Measurements from ENCODE around the gene MORC3.
"Not testable (repeated sequence)": the region's sequence is repeated elsewhere in the genome, so short reads cannot be mapped to it uniquely, and the experiment has no call there.

Gene MORC3

GRCh38 chr21:36347278-36347961, 27.4 kb downstream of the MORC3 start:
- Mint-ChIP-seq H3K9me3 (no peaks in the 10 kb centered on the region), H3K4me1 (ENCODE audit: low read depth) (peaks cover 2% of the 10 kb centered on the region), H3K36me3 (ENCODE audit: low read depth) (peaks cover 56% of the 10 kb centered on the region), H3K27ac (no peak overlapping the region), H3K27me3 (ENCODE audit: low read depth) (no peaks in the 10 kb centered on the region), H3K4me3 (no peak overlapping the region)
- DNase-seq (ENCODE audit: low spot score), result no peak

DNA sequence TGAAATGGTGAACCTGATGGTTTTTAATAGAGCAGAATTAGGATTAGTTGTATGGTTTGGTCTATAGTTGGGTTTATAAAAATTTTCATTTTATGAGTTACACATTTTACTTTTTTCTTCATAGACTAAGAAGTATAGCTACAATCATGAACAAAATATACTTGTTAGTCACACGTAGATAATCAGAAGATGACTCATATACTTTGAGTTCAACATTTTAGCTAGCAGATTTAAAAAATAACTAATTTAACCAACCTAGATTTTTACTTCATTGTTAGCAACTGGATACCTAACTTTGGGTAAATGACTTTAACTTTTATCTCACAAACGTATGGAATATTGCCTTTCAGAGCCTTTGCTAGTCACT, 27.9 kb downstream of the MORC3 start:
- peaks cover 2% of the 10 kb centered on the region for H3K4me1 Mint-ChIP-seq (ENCODE audit: low read depth)
- no peak for DNase-seq (ENCODE audit: low spot score)
- no peak overlapping the region for H3K27ac Mint-ChIP-seq

DNA sequence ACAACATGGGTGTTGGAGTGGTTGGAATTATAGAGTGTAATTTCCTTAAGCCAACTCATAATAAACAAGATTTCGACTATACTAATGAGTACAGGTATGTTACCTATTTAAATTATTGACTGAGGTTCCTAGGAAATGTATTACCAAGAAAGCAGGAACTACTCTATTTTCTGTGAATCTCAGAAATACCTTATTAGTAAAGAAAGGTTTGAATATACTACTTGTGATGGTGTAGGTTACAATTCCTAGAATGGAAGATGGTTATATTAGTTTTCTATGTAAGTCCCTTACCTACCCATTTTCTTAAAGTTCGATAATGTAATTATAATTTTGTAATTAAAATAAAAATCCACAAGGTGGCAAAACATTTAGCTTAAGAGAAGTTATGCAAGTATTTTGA, 29.3 kb downstream of the MORC3 start:
- Mint-ChIP-seq H3K9me3 (no peaks in the 10 kb centered on the region), H3K4me3 (no peak overlapping the region), H3K36me3 (ENCODE audit: low read depth) (peaks cover 58% of the 10 kb centered on the region), H3K27ac (no peak overlapping the region), H3K4me1 (ENCODE audit: low read depth) (peaks cover 2% of the 10 kb centered on the region), H3K27me3 (ENCODE audit: low read depth) (no peaks in the 10 kb centered on the region)
- no peak for DNase-seq (ENCODE audit: low spot score)

More for the DNA sequence above, 27.9 kb downstream of the MORC3 start:
- Mint-ChIP-seq H3K36me3 (ENCODE audit: low read depth) (peaks cover 59% of the 10 kb centered on the region), H3K9me3 (no peaks in the 10 kb centered on the region), H3K27me3 (ENCODE audit: low read depth) (no peaks in the 10 kb centered on the region), H3K4me3 (no peak overlapping the region)

DNA sequence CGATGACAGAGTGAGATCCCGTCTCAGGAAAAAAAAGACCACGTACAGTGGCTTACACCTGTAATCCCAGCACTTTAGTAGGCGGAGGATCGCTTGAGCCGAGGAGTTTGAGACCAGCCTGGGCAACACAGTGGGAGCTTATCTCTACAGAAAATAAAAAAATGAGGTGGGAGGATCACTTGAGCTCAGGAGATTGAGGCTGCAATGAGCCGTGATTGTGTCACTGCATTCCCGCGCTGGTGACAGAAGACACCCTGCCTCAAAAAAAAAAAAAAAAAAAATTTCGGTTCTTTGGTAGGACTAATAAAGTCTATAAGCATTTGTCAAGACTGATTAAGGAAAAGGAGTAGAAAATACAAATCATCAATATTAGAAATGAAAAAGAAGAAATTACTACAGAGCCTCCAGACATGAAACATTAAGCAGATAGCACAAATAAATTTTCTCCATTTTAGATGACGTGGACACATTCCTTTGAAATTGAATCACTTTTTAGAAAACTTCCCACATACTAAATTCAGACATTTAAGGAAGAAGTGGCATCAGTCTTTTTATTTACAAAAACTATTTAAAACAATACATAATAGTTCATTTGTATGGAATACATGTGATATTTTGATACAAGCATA, 30.4 kb downstream of the MORC3 start:
- no peaks in the 10 kb centered on the region for H3K27me3 Mint-ChIP-seq (ENCODE audit: low read depth)
- H3K4me3 Mint-ChIP-seq, result no peak overlapping the region
- H3K27ac Mint-ChIP-seq, result no peak overlapping the region
- H3K36me3 Mint-ChIP-seq (ENCODE audit: low read depth), result peaks cover 54% of the 10 kb centered on the region
- H3K4me1 Mint-ChIP-seq (ENCODE audit: low read depth), result peaks cover 2% of the 10 kb centered on the region
- no peaks in the 10 kb centered on the region for H3K9me3 Mint-ChIP-seq
- DNase-seq (ENCODE audit: low spot score), result no peak

DNA sequence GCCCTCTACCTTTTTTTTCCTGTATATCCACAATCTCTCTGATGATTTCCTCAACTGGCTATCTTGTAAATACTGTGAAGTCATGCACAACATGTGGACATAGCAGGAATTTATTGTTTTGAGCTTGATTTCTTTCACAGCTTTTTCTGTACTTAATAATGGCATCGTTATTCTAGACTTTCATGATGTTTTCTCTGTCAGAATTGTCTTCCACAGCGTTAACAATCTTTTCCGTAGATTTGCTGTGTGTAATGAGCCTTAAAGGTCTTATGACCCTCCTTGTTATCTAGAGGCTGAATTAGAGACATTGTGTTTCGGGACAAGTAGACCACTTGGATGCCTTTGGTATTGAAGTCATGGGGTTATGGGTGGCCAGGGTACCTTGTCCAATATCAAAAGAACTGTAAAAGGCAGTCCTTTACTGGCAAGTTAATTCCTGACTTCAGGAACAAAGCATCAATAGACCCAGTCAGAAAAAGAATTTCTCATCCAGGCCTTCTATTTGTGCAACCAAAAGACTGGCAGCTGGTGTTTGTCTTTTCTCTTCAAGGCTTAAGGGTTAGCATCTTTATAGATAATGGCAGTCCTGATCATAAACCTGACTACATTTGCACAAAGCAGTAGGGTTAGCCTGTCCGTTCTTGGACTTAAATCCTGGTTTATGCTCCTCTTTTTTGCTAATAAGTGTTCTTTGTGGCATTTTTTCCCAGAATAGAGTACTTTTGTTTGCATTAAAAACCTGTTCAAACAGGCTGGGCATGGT, 35.1 kb downstream of the MORC3 start:
- no peak for DNase-seq (ENCODE audit: low spot score)
- Mint-ChIP-seq H3K9me3 (no peaks in the 10 kb centered on the region), H3K4me3 (no peak overlapping the region), H3K27me3 (ENCODE audit: low read depth) (no peaks in the 10 kb centered on the region), H3K36me3 (ENCODE audit: low read depth) (peaks cover 37% of the 10 kb centered on the region), H3K4me1 (ENCODE audit: low read depth) (no peaks in the 10 kb centered on the region), H3K27ac (no peak overlapping the region)

DNA sequence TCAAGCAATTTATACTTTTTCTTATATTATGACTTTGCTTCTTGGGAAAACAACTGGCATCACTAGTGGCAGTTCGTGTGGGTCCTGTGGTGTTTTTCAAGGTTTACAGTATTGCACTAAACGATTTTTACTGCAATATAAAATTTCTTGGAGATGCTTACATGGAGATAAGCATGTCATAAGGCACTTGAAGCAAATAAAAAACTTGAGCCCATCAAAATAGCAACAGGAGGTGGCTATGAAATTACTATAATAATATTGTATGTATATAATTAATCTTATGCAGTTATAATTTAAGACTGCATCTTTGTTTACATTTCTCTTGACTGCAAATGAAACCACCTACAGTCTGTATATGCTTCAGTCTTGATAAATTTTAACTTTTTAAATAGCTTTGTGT, 35.9 kb downstream of the MORC3 start:
- DNase-seq (ENCODE audit: low spot score), result no peak
- H3K36me3 Mint-ChIP-seq (ENCODE audit: low read depth), result peaks cover 40% of the 10 kb centered on the region
- no peaks in the 10 kb centered on the region for H3K9me3 Mint-ChIP-seq
- no peak overlapping the region for H3K4me3 Mint-ChIP-seq
- no peaks in the 10 kb centered on the region for H3K27me3 Mint-ChIP-seq (ENCODE audit: low read depth)
- H3K4me1 Mint-ChIP-seq (ENCODE audit: low read depth), result no peaks in the 10 kb centered on the region
- no peak overlapping the region for H3K27ac Mint-ChIP-seq

- DNase-seq (ENCODE audit: low spot score), result no peak
- H3K27ac Mint-ChIP-seq, result no peak overlapping the region
- H3K9me3 Mint-ChIP-seq, result no peaks in the 10 kb centered on the region
- H3K27me3 Mint-ChIP-seq (ENCODE audit: low read depth), result no peaks in the 10 kb centered on the region
- no peaks in the 10 kb centered on the region for H3K4me1 Mint-ChIP-seq (ENCODE audit: low read depth)
- no peak overlapping the region for H3K4me3 Mint-ChIP-seq
- peaks cover 42% of the 10 kb centered on the region for H3K36me3 Mint-ChIP-seq (ENCODE audit: low read depth)
Measured at GRCh38 chr21:36359185-36359584, 39.2 kb downstream of the MORC3 start.

DNA sequence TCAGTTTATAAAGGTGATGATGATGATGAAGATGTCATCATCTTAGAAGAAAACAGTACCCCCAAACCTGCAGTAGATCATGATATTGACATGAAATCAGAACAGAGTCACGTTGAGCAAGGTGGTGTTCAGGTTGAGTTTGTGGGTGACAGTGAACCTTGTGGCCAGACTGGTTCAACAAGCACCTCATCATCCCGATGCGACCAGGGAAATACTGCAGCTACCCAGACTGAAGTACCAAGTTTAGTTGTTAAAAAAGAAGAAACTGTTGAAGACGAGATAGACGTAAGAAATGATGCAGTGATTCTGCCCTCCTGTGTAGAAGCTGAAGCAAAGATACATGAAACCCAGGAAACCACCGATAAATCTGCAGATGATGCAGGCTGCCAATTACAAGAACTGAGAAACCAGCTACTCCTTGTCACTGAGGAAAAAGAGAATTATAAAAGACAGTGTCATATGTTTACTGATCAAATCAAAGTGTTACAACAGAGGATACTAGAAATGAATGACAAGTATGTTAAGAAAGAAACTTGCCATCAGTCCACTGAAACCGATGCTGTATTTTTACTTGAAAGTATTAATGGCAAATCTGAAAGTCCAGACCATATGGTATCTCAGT, 49.2 kb downstream of the MORC3 start:
- DNase-seq (ENCODE audit: low spot score), result no peak
- H3K27ac Mint-ChIP-seq, result no peak overlapping the region
- no peaks in the 10 kb centered on the region for H3K27me3 Mint-ChIP-seq (ENCODE audit: low read depth)
- no peak overlapping the region for H3K4me3 Mint-ChIP-seq
- H3K9me3 Mint-ChIP-seq, result no peaks in the 10 kb centered on the region
- peaks cover 65% of the 10 kb centered on the region for H3K36me3 Mint-ChIP-seq (ENCODE audit: low read depth)
- H3K4me1 Mint-ChIP-seq (ENCODE audit: low read depth), result no peaks in the 10 kb centered on the region

DNA sequence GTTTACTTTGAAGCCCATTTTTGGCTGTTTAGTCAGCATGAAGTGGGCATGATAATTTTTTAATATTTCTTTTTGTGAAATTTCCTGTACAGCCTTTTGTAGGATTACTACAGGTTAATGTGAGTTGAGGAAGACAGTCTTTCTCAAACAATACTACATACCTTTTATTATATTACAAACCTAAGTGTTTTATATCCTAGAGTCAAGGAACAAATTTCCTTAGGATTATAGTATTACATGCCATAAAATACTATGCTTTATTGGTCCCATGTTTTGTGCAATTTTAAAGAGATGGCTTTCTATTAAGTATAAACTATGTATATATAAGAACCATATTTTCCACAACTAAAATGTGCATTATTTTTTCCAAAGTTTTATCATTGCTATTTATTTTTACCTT, 56.0 kb downstream of the MORC3 start:
- no peaks in the 10 kb centered on the region for H3K4me1 Mint-ChIP-seq (ENCODE audit: low read depth)
- no peaks in the 10 kb centered on the region for H3K9me3 Mint-ChIP-seq
- no peak for DNase-seq (ENCODE audit: low spot score)
- peaks cover 33% of the 10 kb centered on the region for H3K36me3 Mint-ChIP-seq (ENCODE audit: low read depth)
- no peaks in the 10 kb centered on the region for H3K27me3 Mint-ChIP-seq (ENCODE audit: low read depth)
- no peak overlapping the region for H3K4me3 Mint-ChIP-seq
- no peak overlapping the region for H3K27ac Mint-ChIP-seq

DNA sequence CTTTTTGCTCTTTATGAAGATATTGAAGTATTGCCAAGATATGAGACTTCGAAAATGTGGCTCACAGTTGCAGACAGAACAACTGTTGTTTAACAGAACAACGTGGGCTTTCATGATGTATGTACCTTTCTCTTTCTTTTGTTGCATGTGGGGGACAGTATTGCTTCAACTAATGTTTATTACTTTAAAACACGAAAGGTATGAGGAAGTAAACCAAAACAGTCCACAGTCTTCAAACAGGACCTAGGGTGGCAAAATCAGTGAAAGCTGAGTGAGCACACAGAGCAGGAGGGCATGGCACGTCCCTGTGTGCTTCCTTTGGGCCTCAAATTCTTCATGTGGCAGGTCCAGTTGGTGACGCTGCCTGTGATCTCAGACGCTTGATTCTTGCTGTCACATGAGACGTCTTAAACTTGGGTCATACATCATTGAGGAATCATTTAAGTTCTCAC, 57.4 kb downstream of the MORC3 start:
- Mint-ChIP-seq H3K4me3 (no peak overlapping the region), H3K36me3 (ENCODE audit: low read depth) (peaks cover 27% of the 10 kb centered on the region), H3K4me1 (ENCODE audit: low read depth) (no peaks in the 10 kb centered on the region), H3K27me3 (ENCODE audit: low read depth) (no peaks in the 10 kb centered on the region), H3K27ac (no peak overlapping the region), H3K9me3 (no peaks in the 10 kb centered on the region)
- no peak for DNase-seq (ENCODE audit: low spot score)

DNA sequence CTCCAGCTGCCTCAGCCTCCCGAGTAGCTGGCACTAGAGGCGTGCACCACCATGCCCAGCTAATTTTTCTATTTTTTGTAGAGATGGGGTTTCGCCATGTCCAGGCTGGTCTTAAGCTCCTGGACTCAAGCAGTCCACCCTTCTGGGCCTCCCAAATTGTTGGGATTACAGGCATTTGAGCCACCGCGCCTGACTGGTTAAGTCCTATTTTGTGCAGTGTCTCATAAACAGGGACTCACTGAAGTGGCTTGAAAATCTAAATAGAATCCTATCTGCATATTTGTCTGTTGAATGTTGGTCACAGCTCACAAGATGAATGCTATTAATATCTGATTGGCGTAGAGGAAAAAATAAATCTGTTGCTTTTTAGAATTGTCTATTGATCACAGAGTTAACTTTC, 59.3 kb downstream of the MORC3 start:
- H3K9me3 Mint-ChIP-seq, result no peaks in the 10 kb centered on the region

DNA sequence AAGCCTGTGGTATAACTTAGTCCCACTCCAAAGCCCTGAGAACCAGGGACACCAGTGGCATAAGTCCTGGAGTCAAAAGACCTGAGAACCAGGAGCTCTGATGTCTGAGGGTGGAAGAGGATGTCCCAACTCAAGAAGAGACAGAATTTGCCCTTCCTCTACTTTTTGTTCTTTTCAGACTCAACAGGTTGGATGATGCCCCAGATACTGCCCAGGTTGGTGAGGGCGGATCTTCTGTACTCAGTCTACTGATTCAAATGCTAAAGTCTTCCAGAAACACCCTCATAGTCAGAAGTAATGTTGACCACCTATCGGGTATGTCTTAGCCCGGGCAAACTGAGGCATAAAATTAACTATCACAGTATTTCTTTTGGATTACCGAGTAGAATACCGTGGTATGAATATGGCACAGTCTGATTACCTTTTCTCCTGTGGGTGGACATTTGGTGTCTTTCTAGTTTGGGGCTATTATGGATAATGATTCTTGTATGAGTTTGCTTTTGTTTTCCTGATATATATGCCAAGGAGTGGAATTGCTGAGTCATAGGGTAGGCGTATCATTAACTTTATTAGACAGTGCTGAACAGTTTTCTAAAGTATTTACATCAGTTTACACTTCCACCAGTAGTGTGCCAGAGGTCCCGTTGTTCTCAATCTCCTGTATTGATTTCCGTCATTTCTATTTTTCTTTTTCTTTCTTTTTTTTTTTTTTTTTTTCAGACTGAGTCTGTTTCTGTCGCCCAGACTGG, 62.0 kb downstream of the MORC3 start:
- peaks cover 5% of the 10 kb centered on the region for H3K4me1 Mint-ChIP-seq (ENCODE audit: low read depth)
- H3K9me3 Mint-ChIP-seq, result no peaks in the 10 kb centered on the region
- H3K27ac Mint-ChIP-seq, result no peak overlapping the region
- DNase-seq (ENCODE audit: low spot score), result no peak
- H3K27me3 Mint-ChIP-seq (ENCODE audit: low read depth), result no peaks in the 10 kb centered on the region
- H3K36me3 Mint-ChIP-seq (ENCODE audit: low read depth), result peaks cover 17% of the 10 kb centered on the region
- H3K4me3 Mint-ChIP-seq, result no peak overlapping the region

More for the DNA sequence above, 59.3 kb downstream of the MORC3 start:
- H3K4me3 Mint-ChIP-seq, result no peak overlapping the region
- DNase-seq (ENCODE audit: low spot score), result no peak
- H3K4me1 Mint-ChIP-seq (ENCODE audit: low read depth), result no peaks in the 10 kb centered on the region
- H3K27me3 Mint-ChIP-seq (ENCODE audit: low read depth), result no peaks in the 10 kb centered on the region
- no peak overlapping the region for H3K27ac Mint-ChIP-seq
- H3K36me3 Mint-ChIP-seq (ENCODE audit: low read depth), result peaks cover 18% of the 10 kb centered on the region

GRCh38 chr21:36382722-36383121, 62.7 kb downstream of the MORC3 start:
- H3K27ac Mint-ChIP-seq, result not testable (repeated sequence)

More at GRCh38 chr21:36382722-36383121, 62.7 kb downstream of the MORC3 start:
- H3K4me3 Mint-ChIP-seq; H3K27me3 Mint-ChIP-seq (ENCODE audit: low read depth); H3K9me3 Mint-ChIP-seq; H3K4me1 Mint-ChIP-seq (ENCODE audit: low read depth); DNase-seq (ENCODE audit: low spot score): not testable (repeated sequence)
- H3K36me3 Mint-ChIP-seq (ENCODE audit: low read depth), result peaks cover 15% of the 10 kb centered on the region
